HG02678 (cell line): Measurements from ENCODE around the gene KRTAP17-1.
"Not testable (repeated sequence)": the region's sequence is repeated elsewhere in the genome, so short reads cannot be mapped to it uniquely, and the experiment has no call there.

Experiments
- ATAC-seq: cut with Tn5 transposase; IDR thresholded peaks from one replicate; pipeline ENCODE4 v1.9.1; 2021; ENCODE audit warnings: mild to moderate bottlenecking, moderate library complexity; ENCODE audit not compliant: unreplicated experiment

KRTAP17-1 gene, protein sequence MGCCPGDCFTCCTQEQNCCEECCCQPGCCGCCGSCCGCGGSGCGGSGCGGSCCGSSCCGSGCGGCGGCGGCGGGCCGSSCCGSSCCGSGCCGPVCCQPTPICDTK

DNA sequence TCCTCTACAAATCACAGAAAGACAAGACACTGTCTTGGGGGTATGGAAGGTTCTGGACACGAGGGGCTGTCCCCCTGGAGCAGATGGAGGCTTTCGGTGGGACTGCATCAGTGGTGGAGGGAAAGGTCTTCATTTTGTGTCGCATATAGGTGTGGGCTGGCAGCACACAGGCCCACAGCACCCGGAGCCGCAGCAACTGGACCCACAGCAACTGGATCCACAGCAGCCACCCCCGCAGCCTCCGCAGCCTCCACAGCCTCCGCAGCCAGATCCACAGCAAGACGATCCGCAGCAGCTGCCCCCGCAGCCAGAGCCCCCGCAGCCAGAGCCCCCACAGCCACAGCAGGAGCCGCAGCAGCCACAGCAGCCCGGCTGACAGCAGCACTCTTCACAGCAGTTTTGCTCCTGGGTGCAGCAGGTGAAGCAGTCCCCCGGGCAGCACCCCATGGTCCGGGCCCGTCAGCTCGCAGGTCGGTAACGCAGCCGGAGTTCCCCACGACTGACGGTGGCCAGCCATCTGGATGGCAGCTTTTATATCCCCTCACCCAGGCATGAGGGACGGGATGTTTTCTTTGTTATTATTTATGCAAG is at the start of gene KRTAP17-1:
Gene KRTAP17-1 (minus strand): TSS at position 507 of the 591 bp plus-strand sequence. CDS start 60 bp downstream, at position 447.
- ATAC-seq, result no peak

DNA sequence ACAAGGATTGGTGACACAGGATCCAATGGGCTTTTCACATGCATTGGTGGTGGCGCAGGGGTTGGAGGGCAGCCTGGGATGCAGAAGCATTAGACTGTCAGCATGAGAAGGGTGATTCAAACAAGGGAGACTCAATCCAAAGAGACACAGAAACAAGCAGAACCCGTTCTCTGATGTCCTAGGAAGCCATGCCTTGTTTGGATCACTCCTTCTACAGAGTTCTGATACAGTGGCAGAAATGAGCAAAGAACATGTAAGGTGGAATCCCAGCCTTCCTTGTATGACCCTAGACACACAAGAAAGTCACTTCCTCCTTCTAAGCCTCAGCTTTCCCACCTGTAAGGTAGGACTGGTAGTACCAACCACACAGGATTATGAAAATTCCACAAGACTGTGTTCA is 48.4 kb upstream of the KRTAP17-1 start:
- ATAC-seq, result no peak

DNA sequence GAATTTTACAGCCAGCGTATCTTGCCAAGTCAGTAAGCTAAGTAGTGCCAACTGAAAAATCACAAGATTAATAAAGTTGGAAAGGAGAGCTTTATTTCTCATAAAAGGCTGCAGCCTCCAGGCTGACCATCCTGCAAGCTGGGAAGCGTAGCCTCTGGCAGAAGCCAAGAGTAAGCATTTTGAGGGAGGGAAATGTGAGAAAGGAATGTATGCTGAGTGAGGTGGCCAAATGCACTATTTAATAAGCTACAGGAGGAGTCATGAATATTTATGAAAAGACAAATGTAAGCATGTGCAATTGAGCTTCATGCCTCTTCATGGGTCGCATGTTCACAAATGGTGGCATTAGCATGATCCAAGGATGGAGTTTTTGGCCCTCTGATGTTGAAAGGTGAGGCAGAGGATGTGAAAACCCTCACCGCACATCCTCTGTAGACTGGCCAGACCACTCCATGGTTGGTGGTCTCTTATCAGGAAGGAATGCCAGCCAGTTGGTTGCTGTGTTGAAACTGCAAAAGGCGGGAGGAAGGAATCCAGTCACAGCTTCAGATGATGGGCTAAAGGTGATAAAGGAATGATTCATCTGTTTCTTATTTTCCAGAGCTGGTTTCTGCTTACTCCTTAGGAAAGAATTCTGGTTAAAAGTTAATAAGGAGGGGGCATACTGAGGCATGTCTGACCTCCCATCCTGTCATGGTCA is 44.9 kb upstream of the KRTAP17-1 start:
- ATAC-seq, result no peak

DNA sequence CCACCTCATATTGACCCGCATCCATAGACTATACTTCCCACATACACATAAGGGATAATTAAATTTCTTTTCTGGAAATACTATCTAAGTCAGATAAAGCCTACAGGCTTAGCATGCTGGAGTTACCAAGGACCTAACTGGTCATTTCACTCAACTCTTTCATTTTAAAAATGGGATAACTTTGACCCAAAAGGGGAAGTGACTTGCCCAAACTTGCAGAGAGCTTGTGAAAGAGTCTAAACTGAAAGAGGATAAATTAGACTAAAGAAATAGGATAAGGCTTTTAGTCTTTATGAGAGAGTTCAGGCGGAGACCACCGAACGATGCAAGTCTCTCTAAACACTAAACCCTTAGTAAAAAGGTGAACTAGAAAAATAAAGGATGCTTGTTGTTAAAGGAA is 39.0 kb upstream of the KRTAP17-1 start:
- no peak for ATAC-seq

DNA sequence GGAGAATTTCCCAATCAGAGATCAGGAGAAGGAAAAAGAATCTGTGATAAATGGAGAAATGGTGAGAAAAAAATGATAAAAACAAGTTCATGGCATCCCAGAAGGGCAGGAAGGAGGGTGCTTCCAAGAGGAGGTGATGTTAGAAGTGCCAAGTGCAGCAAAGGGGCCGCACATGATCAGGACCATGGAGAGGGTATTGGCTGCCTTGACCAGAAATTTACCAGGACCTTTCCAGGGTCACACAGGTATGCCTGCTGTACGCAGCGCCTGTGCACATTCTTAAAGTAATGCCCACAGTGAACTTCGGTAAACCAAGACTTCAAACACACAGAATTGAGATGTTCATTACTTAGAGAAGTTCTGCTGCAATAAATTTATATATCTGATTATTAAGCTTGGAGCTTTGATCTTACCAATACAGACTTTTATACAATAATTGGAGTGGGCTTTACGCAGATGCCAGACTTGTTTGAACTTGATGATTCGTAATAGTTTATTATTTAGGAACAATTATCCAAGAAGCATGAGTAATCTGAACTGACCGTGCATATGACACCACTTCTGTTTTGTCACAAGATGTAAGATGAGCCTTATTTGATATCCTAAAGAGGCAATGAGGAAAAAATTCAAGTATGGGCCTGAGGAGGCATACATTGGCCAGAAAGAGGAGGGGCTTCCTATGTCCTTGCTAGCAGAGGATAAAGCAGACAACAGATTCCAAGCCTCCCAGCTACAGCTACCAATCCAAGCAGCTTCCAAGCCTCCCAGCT is 37.3 kb upstream of the KRTAP17-1 start:
- ATAC-seq, result no peak

DNA sequence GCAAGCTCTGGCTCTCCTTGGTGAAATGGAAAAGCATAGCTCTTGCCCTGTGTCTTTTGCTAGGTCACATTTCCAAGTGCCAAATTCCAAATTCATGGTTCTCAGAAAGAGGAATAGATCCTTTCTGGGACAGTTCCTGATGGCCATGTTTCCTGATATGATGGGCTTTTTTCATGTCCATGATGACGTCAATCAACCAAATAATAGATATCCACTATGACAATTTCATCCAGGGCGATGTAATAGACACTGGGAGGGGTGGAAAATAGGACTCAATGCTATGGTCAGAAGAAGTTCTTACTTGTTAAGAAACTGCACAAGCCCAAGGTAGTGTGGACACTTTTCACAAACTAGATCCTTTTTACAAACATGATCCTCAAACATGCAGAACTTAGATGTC is 35.7 kb upstream of the KRTAP17-1 start:
- ATAC-seq, result no peak

DNA sequence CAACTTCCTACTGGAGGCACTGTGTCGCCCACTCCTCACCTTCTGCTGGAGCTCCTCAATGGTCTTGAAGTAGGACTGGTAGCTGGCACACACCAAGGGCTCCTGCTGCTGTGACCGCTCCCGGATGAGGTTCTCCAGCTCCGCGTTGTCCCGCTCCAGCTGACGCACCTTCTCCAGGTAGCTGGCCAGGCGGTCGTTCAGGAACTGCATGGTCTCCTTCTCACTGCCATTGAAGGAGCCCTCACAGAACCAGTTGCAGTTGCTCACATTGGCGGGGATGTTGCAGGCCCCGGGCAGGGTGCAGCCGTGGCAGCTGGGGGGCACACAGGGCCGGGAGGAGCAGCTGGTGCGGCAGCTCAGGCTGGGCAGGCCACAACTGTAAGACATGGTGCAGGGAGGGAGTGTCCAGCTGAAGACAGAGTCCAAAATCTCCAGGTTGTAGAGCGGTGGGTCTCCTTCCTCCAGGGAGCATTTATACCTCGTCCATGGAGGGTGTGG is 34.9 kb upstream of the KRTAP17-1 start, which contains the start of gene KRT33A:
Gene KRT33A (minus strand): TSS at position 448 of the 498 bp plus-strand sequence. CDS start 61 bp downstream, at position 387.
- ATAC-seq, result not testable (repeated sequence)

DNA sequence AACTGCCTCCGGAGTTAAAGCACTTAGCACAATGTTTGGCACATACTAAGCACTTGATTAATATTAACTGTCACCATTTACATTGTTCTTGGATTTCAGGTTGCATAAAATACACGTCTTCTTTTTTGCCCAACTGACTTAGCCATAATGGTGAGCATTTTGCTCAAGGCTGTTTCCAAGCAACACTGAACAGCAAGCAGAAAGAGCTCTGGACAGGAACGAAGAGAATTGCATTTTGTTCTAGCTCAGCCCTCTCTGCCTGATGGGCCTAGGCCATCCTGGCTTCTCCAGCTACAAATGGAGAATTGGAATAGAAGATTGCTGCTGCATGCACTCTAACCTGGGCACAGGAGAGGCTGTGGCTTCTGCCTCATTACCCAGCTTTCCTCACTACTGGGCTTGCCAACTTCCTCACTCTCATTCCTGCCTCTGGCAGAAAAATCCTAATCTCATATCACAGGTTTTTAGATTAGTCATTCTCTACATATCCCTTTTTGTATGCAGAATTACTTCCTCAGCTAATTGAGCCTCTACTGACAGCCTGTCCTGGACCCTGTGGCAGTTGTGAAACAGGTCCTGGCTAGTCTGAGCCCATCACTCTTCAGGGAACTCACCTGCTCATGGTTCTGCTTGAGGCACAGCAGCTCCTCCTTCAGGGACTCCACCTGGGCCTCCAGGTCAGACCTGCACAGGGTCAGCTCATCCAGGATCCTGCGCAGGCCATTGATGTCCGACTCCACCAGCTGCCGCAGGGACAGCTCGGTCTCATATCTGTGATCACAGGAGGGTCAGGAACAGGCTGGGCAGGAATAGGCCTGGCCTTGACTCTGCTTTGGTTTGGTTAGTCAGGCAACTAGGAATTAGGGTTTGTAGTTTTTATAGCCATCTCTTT is 32.6 kb upstream of the KRTAP17-1 start:
- ATAC-seq, result no peak

DNA sequence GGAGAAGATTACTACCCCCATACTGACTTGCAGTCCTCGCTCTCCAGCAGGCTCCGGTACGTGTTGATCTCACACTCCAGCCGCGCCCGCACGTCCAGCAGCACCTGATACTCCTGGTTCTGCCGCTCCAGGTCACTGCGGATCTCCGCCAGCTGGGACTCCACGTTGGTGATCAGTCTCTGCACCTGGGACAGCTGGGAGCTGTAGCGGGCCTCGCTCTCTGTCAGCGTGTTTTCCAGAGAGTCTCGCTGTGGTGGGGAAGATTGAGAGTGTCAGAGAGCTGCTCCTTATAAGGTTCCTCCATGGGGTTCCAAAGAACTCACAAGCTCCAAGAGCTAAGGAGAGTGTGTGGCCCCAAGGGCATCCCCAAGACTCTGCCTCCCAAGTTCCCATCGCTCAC is 30.9 kb upstream of the KRTAP17-1 start:
- not testable (repeated sequence) for ATAC-seq

DNA sequence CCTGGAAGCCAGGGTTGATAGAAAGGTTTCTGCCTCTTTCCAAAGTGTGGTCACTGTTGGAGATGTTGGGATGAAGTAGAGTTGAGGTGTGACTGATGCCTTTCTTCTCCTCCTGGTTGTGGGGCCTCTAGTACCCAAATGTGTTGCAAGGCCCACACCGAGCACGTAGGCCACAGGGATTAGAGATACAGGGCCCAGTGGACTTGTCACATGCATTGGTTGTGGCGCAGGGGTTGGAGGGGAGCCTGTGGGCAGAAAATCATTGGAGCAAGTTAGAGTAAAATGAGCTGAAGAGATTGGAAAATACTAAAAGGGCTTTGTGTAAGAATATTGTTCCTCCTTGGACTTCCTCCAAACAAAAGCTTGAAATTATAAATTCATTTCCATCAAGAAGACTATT is 30.5 kb upstream of the KRTAP17-1 start:
- ATAC-seq, result no peak

DNA sequence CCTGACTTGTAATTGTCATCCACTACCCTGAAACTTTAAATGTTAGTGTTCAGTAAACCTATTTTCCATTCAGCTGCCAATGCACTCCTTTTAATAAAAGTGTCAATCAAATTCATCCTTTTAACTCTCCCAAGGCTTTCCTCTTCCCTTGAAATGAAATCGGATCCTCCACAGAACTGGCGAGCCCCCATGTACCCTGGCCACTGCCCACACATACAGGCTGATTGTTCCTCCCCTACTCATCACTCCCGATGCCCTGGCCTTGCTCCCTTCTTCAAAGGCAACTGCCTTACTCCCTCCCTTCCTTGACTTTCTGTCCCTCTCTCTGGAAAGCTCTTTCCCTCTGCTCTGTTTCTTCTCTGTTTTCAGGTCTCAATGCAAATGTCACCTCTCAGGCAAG is 27.5 kb upstream of the KRTAP17-1 start:
- ATAC-seq, result no peak

DNA sequence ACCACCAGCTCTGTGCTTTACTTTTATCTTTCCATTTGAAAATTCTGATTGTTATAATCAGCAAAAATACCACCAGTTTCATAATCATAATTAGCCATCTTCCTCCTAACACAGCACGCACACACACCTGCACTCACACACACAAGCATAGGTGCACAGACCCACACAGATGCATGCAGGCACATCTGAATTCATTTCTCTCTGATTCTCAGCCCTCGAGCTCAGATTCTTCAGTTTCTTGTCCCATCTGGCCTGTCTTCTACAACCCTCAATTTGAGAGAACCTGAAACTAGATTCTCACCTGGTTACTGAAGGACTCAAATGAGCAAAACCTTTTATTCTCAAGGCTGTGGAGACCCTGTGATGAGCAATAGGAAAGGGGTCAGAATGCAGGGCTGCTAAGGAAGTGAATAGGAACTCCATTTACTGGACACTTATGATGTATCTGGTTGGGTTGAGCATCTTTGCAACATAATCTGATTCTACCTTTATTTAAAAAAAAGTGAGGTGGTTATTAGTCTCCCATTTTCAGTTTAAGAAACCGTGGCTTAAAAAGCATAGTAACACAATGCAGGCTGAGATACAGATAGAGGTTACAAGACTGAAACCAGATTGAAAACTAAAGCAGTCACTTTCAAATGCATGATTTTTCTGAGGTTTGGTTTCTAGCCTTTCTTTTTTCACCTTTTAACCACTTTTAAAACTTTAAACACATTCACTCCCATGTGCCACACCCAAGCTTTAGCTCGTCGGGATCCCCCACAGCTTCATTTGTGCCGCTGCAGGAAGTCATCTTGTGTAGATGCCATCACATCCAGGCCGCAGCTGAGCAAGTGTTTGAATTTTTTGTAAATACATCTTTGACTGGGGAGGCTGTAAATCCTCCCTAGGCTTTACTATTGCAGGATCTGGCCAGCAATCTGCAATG is 25.7 kb upstream of the KRTAP17-1 start:
- peak; percentile 50 for ATAC-seq

DNA sequence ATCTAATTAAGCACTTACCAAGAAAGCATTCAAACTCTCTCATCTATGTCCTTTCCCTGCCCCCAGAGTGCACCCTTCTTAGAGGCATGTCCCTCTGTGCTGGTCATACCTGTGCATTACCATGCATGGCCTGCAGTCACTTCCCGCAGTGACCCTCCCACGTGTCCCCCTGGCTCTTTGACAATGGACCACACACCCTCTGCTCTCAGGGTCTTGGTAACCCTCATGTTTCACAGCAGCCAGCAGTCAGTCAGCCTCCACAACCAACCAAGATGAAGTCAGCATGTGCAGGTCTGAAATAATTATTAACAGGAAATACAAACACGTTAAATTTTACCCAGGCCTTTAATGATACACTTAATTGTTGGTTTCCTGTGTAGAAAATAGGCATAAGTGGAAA is 25.0 kb upstream of the KRTAP17-1 start:
- no peak for ATAC-seq

DNA sequence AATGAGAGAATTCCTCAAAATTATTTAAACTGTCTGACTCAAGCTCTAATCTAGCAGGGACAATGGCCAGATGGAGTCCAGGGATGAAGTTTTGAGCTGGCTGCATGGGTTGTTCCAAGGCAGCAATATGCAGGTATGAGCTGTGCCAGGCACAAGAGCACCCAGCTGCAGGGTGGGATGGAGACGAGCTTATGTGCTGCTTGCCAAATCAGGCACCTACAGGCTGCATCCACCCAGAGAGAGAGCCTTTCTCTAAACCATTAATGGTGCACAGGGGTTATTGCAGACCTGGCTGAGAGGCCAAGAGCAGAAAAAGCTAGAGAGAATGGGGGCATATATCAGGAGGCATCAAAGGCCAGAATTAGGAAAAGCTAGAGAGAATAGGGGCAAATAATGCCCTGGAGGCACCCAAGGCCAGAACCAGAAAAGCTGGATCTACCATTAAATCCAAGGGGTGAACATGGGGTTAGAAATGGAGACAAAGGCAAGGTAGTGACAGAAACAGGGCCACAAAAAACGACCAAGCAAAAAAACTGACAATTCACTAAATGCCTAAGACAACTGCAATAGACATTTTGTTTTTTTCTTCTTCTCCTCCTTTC is 24.2 kb upstream of the KRTAP17-1 start:
- ATAC-seq, result no peak

DNA sequence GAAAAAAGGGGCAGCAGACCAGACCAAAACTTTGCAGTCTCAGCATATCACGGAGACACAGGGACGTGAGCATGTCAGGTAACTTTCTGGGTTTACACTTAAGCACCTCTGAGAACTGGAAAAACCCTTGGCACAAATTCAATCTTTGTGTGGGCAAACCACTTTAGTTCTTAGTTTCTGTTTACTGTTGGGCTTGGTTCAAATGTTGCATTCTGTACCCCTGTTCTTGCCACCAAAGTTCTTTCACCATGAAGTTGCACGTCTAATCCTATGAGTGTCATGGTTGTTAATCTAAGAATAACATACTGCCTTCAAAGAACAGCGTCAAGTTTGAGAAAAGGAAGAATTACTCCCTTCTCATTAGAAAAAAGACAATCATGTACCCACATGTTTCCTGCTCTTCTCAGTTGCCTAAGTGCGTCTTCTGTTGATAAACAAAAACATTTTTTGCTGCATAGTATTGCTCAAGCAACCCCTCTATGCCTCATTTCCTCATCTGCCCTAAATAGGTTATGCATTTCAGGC is 23.5 kb upstream of the KRTAP17-1 start:
- no peak for ATAC-seq

DNA sequence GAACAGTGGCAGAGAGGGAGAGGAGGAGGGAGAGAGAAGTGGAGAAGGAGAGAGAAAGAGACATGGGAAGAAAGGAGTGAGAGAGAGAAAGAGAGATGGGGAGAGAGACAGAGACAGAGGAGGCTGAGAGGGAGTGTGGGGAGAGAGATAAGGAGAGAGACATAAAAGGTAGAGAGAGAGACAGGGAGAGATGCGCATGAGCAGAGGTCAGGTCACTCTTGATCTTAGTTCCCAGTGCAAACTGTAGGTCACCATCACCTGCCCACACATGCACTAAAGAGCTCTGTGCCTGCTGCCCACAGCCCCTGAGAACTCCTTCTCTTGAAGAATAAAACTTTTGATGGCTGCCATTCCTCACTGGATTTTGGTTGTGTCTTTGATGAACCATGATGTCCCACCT is 20.2 kb upstream of the KRTAP17-1 start:
- ATAC-seq, result no peak

DNA sequence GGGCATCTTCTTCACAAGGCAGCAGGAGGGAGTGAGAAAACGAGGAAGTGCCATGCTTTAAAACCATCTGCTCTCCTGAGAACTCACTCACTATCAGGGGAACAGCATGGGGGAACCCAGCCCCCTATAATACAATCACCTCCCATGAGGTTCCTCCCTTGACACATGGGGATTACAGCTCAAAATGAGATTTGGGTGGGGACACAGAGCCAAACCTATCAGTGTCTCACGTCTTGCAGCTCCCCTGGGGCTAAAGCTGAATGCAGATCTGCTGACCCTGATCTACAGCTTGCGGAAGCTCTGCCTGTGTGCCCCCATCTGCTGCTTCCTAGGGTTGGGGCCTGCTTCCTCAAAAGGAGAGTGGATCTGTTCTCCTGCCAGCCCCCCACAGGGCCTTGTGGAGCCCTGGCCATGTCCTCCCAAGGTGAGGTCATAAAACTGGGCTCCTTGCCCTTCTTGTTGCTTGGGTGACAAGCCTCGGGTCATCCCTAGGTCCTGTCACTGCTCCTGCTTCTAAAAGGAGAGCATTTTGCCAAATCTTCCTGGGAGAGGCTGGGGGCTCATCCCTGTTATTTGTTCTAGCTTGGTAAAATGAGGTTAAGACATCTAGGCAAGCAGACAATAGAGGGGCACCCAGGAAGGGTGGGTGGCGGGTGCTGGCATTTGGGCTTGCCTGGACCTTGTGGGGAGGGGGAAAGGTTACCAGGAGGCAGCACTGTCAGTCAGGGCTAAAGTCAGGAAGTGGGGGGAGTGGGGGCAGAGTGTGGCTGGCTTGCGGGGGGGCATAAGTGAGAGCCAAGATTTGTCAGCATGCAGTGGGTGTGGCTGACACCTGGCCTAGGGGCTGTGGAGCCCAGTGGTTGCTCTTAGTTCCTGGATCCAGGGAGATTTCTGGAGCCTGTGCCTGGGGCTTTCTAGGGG is 19.1 kb upstream of the KRTAP17-1 start:
- no peak for ATAC-seq

DNA sequence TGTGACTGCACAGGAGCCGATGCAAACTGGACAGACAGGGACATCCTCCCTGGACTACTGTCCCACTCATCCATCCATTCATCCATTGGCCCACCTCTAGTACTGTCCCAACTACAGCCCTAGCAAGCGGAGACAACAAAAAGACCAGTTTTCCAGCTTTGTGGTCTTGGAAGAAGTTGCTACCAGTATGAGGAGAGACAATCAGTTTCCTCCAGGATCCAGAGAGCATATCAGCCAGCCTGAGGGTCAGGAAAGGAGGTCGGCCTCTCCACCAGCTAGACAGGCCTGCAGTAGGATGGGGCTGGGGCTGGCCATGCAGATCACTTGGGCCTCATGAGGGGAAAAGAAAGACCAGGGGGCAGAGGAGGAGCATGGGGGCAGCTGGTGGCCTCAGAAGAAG is 18.3 kb upstream of the KRTAP17-1 start:
- ATAC-seq, result no peak
